LNCAP (cell line): ENCODE data around the gene PROK2.

Experiments used
- CTCF ChIP-seq: fragments of 450-650 bp; IDR thresholded peaks from 2 replicates; pipeline ENCODE4 v1.5.1; 2017; ENCODE audit warnings: mild to moderate bottlenecking

The PROK2 gene

GRCh38 chr3:71722693-71723092, 62.3 kb downstream of the PROK2 start:
- no peak for TF ChIP-seq CTCF
